Hindlimb muscle (tissue), 1 donor: Measurements from ENCODE around the gene GALT. TPM values are rescaled to one million over a fixed set of nuclear protein-coding genes. Genes with fewer than 3 reads are reported as not detected.

ENCODE experiments used
- DNase-seq: peaks from one replicate; pipeline ENCODE4 v3.0.0-alpha.2; 2013
- polyA plus RNA-seq: library from polyadenylated mRNA; unstranded; fragments of 120-200 nt; gene quantifications from one replicate; pipeline ENCODE4 v1.2.1, GENCODE V29; 2013; ENCODE audit not compliant: insufficient read length

Gene GALT
- polyA plus RNA-seq, 1 donor: 46.6 TPM

DNA sequence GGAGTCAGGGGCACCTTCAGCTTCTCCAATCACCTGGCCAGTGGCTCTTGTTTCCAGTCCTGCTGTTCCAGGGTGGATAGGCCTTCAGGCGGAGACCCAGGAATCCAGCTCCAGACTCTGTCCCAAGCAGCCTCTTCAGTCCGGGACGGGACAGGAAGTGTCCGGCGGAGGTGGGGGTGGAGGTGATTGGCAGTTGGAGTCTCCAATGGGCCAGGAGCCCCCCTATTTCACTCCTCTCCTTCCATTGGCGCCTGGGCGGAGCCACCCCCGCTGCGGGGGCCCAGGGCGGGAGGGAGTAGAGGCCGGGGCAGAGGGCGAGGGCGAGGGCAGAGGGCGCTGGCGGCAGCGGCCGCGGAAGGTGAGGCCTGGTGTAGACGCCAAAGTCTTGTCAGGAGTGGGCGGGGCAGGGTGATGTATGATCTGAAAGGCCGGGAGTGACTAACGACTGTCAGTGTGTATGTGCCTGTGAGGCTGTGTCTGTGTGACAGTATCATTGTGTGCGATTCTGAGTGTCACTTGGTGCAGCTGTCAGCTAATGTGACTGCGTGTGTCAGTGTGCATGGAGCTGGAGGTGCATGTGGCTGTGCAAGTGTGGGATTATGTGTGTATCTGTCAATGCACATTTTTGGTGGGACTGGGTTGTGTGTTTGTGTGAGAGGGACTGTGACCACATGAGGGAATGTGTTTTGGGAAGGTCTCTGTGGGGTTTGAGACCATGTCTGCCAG, 5.6 kb downstream of the GALT start, which contains the start of gene IL11RA:
IL11RA (plus strand) TSS at position 310 of the 726 bp plus-strand sequence. CDS start 3,033 bp downstream, outside the sequence.
- DNase-seq: peak; percentile 91

DNA sequence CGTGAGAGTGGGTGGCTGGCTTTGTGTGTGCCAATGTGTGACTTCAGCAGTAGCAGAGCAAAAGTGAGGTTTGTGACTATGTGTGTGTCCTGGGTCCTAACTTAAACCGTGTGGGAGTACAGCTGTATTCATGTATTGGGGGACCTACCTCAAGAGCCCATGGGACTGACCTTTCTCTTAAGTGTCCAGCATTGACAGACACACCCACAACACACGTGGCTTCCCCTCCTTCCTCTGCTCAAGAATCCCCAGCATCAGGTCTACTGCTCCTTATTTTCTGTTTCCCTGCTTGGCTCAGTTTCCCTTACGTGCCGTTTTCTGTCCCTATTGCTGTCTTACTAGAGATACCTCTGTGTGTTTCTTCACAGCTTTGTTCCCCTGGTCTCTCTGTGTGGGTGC, 6.1 kb downstream of the GALT start:
- no peak for DNase-seq

DNA sequence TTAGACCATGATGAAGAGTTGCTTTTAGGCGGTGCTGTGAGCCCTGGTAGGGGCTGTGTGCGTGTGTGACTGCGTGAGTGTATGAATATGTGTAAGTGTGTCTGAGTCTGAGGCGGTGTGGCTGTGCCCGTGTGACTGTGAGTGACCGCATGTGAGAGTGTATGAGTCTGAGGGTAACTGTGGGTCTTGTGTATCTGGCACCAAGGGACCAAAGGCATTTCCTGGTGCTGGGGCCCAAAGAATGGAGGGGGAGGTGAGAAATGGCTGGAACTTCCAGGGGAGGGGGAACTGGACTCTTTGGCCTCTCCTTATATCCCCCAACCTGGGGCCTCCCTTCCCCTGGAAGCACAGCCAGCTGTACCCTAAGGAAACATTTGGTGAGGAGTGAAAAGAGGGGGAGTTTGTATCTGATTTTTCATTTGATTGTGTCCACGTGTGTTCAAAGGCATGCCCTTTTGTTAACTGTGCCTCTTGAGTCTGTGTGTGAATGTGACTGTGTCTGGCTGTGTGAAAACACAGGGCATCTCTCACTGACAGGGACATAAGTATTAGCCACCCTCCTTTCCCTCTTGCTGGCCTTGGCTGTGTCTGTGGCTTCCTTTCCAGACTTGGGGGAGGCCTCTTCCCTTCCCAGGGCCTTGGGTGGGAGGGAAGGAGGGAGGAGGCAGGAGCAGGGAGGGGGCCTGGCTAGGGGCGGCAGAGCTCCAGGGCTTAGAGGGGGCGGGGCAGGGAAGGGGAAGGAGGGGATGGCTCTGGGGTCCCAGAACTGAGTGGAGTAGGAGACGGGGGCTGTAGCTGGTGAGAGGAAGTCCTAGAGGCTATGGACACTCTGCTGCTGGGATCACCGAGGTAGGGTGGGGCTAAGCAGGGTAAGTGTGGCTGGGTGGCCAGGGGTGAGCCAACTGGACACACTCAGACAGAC, 6.9 kb downstream of the GALT start:
- peak; percentile 81 for DNase-seq

DNA sequence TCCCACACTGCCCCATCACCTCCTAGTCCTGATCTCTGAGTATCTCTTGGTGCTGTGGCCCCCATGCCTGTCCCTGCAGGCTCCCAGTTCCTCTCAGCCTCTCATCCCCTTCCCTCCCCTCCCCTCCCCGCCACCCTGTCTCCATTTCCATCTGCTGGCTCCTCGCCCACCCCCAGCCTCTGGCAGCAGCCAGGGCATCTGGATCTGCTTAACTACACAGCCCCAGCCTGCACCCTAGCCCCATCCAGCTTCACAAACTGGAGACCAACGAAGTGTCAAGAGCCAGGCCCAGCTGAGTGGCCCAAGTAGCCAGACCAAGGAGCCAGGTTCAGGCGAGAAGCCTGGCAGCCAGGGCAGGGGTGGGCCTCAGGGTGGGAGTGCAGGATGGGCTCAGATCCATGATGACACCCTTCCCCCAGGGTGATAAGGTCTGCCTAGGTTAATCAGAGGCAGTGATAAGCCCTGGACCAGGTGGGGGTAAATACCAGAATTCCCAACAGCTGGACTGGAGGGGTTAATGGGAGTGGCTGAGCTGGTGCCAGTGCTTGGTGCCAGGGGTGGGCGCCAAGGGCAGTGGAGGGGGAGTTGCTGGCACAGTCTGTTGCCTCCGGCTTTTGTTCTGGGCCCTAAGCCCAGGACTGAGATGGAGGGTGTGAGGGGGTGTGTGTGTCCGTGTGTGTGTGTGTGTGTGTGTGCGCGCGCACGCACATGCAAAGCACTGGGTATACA, 8.0 kb downstream of the GALT start:
- peak; percentile 84 for DNase-seq

DNA sequence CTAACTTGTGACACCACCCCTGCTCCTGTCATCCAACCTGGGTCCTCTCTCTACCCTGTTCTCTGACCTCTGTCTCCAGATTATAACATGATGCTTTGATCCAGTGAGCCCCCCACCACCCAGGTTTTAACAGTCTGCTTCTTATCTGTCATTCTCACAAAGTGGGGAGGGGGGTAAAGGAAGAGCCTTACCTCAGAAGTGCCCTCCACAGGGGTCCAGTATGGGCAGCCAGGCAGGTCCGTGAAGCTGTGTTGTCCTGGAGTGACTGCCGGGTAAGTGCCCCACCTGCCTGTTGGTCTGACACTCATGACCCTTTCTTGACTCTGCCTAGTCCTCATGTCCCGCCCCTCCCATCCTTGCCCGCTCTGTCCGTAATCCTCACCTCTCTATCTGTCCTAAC, 8.9 kb downstream of the GALT start:
- no peak for DNase-seq

DNA sequence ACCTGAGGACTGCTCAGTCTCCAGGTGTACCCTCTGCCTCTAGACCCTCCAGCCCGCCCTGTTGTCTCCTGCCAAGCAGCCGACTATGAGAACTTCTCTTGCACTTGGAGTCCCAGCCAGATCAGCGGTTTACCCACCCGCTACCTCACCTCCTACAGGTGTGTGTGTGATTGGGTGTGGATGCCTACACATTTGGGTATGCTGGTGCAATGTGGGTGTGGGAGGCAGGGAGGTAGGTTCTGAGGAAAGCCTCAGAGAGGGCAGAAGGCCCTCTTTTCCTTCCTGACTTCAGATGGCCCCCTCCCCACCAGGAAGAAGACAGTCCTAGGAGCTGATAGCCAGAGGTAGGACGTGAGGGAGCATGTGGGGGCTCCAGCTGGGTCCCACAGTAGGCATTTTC, 10.5 kb downstream of the GALT start:
- DNase-seq: no peak

DNA sequence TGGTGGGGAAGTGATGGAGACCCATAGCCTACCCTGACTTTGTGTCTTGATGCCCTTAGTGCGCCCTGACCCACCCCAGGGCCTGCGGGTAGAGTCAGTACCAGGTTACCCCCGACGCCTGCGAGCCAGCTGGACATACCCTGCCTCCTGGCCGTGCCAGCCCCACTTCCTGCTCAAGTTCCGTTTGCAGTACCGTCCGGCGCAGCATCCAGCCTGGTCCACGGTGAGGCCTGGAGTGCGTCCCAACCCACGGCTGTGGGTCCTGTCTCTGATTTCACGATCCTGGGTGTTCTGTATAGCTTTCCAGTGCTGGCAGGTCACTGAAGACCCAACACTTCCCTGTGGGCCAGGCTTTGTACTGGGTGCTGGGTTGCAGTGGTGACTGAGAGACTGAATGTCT, 12.0 kb downstream of the GALT start:
- no peak for DNase-seq

DNA sequence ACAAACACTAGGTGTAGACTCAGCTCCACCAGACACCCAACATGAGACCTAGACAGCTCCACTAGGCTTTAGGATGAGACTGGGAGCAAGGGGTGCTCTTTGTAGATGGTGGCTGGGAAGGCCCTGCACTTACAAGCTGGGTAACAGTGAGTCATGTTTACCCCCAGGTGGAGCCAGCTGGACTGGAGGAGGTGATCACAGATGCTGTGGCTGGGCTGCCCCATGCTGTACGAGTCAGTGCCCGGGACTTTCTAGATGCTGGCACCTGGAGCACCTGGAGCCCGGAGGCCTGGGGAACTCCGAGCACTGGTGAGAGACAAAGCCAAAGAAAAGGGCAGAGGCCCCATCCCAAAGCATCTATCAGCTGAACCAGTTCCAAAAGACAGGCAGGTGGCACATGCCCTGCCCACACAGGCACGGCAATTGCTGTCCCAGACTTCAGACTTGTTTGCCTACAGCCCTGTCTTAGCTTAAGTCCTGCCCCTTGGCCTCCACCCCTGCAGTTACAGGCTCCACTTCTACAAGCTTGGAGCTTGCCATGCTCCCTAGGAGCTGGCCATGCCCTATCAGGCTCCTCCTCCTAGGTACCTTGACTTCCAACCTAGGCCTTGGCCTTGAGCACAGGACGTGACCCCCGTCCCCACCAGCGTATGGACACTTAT, 13.2 kb downstream of the GALT start:
- no peak for DNase-seq

DNA sequence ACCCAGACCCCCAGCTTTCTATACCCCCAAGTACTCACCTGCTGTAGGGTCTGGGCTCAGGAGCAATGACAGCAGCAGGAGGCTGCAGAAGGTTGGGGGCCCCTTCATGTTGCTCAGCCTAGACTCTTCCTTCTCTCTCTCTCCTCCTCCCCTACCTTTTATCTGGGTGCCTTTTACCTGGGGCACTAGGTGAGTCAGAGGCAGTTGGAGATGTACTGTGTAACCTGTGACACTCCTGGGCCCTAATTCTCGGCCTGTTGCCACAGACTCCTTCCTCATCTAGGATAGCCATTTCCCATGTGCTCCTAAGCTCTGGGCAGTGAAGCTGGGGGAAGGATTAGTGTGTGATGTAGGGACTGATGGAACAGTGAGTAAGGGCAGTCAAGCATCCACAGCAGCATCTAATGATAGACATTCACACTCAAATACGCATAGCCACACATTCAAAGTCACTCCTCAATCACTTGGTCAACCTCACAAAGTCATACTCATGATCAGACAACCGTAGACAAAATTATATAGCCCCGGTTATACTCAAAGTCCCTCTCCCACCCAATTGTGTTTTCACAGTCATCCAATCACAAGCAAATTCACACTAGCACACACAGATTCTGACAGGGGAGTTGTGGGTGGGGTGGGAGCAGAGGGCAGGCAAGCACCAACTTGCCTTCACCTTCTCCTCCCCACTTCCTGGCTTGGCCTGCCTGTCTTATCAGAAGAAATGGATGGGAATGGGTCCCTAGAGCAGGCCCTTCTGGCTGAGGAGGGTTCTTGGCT, 16.2 kb downstream of the GALT start, which contains the start of gene CCL27:
CCL27 (minus strand) TSS at position 132 of the 777 bp plus-strand sequence; CDS start at position 108, 24 bp downstream.
- no peak for DNase-seq

DNA sequence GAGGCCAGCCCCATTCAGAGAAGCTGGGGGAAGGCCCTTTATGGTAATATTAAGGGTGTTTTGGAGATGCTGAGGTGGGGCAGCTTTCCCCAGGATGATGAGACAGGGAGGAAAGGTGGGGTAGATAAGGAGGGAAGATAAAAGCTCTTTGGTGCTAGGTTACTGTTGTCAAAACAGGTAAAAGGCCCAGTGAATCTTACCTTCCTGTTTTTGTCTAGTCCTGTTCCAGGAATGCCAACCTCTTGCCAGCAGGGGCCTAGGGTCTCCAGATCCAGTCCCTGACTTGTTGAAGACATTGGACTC, 16.8 kb downstream of the GALT start:
- no peak for DNase-seq

DNA sequence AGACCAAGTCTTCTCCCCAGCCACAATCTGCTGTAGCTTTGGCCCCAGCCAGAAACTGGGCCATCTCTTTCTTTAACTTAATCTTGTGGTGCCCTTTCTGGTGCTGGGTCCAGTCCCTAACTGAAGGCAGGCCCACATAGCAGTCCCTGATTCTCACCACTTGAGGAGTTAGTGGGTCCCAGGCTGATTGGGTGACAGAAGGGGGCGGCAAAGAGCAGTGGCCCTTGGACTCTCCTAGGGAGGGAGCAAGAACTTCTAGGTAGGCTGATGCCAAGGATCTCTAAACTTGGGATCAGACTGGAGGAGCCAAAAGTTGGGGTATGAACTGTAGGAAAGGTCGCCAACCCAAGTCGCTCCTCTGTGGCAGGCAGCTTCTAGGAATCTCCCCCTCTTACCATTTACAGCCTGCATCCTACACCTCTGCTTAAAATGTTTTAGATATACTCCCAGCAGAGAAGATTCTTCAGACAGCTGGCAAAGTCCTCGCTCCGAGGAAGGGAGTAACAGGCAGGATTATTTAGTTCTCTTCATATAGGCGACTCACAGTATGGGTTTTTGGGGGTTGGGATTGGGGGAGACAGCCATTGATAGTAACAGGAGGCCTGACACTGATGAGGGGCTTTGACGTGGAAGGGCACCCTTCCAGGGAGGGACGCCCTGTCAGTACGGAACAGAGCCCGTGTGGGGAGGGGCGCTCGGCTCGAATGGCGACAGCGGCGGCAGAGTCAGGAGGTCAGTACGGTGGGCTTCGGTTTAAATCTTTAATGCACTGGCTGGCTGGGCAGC, 18.0 kb downstream of the GALT start:
- DNase-seq: peak; percentile 72

DNA sequence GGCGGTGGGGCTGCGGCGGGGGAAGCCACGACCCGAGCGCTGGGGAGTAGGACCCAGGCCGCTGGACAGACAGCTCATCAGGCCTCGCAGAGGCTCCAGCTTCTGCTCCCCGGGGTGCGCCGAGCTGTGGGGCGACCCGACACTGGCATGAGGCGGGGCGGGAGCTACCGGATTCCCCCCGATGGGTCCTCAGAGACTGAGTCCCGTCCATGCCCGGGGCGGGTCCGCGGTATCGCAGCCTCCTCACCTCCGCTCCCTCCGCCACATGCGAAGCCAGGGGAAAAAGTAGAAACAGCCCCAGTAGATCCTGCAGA, 18.5 kb downstream of the GALT start:
- DNase-seq: no peak

DNA sequence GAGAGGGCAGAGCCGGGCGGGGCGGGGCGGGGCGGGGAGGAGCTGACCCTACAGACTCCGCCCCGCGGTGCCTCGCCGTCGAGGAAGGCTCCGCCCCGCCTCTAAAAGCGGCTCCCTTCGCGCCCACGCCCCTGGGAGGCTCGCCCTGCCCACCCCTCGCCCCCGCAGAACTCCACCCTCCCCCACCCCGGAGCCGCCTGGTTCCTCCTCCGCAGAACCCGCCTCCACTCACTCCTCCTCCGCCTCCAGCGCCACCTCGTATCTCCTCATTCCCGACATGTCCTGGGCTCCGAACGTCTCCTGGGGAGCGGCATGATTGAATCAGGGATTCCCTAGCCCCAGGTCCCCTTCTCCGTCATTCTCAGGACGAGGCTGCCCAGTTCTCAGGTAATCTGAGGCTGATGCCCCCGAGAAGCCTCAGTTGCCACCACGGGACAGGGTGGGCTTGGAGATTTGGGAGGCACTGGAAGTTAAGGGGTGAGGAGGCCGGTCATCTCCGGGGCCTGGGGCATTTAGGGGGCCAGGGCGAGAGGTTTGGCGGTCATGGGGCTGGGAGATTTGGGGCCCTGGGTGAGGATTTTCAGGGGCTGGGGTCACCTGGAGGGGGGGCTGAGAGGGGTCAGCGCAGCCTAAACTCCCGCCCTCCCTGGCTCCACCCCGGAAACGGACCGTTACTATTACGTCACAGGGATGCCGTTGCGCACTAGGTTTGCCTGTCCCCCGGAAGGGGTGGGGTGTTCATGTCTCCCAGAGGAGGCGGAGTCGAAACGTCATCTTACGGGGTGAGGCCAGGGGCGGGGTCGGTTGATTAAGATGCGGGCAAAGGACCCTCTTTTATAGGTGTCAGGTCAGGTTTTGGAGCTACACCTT, 19.1 kb downstream of the GALT start:
- peak; percentile 94 for DNase-seq

DNA sequence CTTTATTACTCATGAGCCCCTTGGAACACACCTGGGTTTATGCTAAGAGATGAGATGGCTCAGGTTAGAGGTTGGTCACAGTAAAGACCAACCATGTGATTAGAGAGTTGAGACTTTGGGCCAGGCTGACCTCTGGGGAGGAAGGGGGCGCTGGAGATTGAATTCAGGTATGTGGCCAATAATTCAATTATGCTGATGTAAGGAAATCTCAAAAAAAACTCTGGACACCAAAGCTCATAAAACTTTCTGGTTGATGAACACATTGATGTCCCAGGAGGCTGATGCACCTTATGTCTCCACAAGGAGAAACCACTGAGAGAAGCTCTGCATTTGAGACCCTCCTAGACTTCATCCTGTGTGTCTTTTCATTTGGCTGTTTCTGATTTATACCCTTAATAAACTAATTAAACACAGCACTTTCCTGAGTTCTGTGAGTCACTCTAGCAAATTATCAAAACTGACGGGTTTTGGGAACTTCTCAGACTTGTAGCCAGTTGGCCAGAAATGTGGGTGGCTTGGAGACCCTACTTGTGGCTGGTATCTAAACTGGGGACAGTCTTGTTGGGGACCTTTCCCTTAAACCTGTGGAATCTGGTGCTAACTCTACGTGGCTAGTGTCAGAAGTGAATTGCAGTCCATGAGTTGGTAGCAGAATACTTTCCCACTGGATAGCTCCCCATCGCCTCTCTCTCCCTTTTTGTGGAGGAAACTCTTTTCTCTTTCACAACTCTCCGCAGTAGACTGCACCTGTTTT, 23.5 kb downstream of the GALT start:
- DNase-seq: no peak

DNA sequence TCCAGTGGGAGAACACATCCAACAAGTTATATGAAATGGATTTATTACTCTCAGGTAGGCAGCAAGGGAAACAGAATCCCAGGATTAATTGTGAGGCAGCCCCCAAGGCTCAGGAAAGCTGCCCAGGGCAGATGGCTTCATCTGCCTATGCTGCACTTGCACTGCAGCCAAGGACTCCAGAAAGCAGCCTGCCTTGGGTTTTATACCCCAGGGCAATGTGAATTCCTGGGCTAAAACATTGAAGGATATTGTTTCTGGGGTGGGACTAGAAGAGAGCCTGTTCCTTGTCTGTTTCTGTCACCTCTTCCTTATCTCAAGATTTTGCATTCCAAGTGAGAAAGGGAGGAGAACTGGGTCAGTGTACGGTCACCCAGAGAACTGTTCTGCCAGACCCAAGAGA, 24.8 kb downstream of the GALT start:
- DNase-seq: no peak

DNA sequence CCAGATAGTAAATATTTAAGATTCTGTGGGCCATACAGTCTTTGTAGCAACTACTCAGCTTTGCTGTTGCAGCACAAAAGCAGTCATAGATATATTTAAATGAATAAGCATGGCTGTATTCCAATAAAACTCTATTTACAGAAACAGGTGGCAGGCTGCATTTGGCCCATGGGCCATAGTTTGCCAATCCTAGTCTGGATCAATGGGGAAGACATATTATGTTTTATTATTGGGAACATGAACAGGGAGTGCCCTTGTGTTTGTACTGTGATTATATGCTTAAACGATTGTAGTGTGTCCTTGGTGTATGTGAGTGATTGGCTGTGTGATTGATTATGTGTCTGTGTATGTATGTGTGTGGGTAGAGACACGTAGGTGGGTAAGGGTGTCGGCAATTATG, 28.0 kb downstream of the GALT start:
- no peak for DNase-seq

DNA sequence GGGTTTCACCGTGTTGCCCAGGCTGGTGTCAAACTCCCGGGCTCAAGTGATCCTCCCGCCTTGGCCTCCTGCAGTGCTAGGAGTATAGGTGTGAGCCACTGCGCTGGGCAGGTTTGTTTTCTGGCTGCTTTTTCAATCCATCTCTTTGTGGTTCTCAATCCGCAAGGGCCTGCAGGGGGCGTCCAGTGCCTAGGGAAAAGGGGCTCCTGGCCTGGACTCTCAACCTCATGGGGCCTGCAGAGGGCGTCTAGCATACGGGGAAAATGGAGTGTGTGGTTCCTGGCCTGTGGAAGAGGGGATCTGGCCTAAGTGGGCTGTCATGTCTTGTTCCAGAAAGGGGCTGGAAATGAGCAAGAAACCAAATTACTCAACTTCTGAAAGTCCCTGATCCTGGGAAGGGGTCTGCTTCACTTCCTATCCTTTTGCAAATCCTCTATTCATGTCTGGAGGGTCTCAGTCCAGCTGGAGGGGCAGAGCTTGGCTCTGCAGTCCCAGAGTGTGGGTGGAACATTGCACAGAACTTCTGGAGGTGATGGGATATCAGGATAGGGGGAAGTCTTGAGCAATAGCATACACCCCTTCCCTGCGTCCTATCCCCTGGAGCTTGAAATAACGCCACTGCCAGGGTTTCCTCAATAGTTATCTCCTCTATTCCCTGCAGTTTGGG, 28.7 kb downstream of the GALT start:
- DNase-seq: no peak

DNA sequence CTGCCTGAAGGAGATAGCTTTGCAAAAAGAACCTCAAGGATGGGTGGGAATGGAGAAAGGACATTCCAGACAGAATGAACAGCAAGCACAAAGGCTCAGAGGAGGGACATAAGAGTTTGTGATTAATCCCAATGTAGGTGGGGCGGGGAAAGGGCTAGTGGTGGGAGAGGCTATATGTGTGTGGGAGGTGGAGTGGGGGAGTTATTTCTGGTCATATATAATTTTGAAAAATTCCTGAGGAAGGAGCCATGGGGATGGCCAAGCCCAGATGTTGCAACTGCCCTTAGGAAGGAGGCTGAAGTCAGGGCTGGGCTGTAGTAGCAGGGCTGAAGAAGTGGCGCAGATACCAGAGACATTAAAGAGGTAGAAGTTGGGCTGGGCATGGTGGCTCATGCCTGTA, 29.4 kb downstream of the GALT start:
- no peak for DNase-seq

DNA sequence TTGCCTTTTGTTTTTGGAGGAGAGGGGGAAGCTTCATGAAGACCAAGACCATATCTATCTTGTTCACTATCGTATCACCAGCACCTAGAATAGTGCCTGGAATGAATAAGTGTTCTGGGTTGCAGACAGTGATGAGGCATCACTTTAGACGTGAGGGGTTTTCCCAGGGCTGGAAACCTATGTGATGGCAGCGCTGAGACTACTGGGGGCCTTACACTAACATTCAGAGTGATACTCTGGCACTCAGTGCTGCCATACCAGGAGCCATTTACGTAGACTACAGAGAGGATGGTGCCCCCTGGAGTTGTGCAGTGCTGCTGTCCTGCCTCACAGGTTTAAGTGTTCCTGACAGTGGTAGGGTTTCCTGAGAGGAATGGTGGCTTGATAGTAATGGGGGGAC, 37.7 kb downstream of the GALT start:
- no peak for DNase-seq
